Right ventricle myocardium inferior (tissue), 1 donor: Measurements from ENCODE around the gene LIMK1. TPM values are rescaled to one million over a fixed set of nuclear protein-coding genes. Genes with fewer than 3 reads are reported as not detected.

Source experiments
- ATAC-seq: fragments of 200-7000 bp; cut with Tn5 transposase; one replicate; pipeline ENCODE4 v1.9.1; 2020; ENCODE audit warnings: mild to moderate bottlenecking, moderate library complexity
- DNase-seq: peaks from one replicate; pipeline ENCODE4 v3.0.0; 2021; ENCODE audit errors: missing footprints
- intact Hi-C: fragments of 100-400 bp; cut with DNase I; formaldehyde crosslinking; loops from one replicate; pipeline ENCODE4 v1.11.0; 2022
- total RNA-seq: library from RNA; stranded (reverse); fragmentation: NEBNext Ultra II Directional; extraction: Animal tissue kit (Norgen Biotek cat#: 25700); gene quantifications from one replicate; pipeline ENCODE4 v1.2.1, GENCODE V29; 2021
- donor health status: DM: no; HTN: yes; CAD: no; lungs with severe emphysema.

Gene LIMK1
- total RNA-seq, 1 donor from 2014 or later, result 8.7 TPM

GRCh38 chr7:74051629-74052410, 31.8 kb upstream of the LIMK1 start:
- no peak for ATAC-seq
- DNase-seq, result no peak
- intact Hi-C loops, result no loop called here

- ATAC-seq (no peak), DNase-seq (no peak)
- intact Hi-C loops, result no loop called here
These were observed 31.0 kb upstream of the LIMK1 start for GRCh38 chr7:74052628-74053027.

- intact Hi-C loops, result no loop called here
- no peak for ATAC-seq
- no peak for DNase-seq
These were observed 29.9 kb upstream of the LIMK1 start for GRCh38 chr7:74053589-74054186.

- DNase-seq (no peak), ATAC-seq (no peak)
- intact Hi-C loops, result no loop called here
These were observed 27.3 kb upstream of the LIMK1 start for GRCh38 chr7:74056096-74056915.

GRCh38 chr7:74057216-74057925, 26.2 kb upstream of the LIMK1 start:
- ATAC-seq (no peak), DNase-seq (no peak)
- intact Hi-C loops, result no loop called here

- ATAC-seq, result no peak
- no peak for DNase-seq
- intact Hi-C loops, result no loop called here
These were observed 25.6 kb upstream of the LIMK1 start for GRCh38 chr7:74057987-74058386.

- ATAC-seq, result no peak
- DNase-seq, result no peak
- intact Hi-C loops, result no loop called here
These were observed 25.1 kb upstream of the LIMK1 start for GRCh38 chr7:74058486-74058885.

- ATAC-seq, result no peak
- DNase-seq, result no peak
- intact Hi-C loops, result no loop called here
These were observed 24.6 kb upstream of the LIMK1 start for GRCh38 chr7:74059037-74059436.

GRCh38 chr7:74059681-74060588, 23.7 kb upstream of the LIMK1 start:
- ATAC-seq (no peak), DNase-seq (peak; percentile 69)
- intact Hi-C loops, result no loop called here

- DNase-seq (peak; percentile 89), ATAC-seq (peak; percentile 92)
- intact Hi-C loops, result no loop called here
These were observed 21.6 kb upstream of the LIMK1 start for GRCh38 chr7:74061840-74062539.

- DNase-seq (peak; percentile 50), ATAC-seq (no peak)
- intact Hi-C loops, result no loop called here
These were observed 20.4 kb upstream of the LIMK1 start for GRCh38 chr7:74063223-74063641.

- intact Hi-C loops, result no loop called here
These were observed 20.0 kb upstream of the LIMK1 start for GRCh38 chr7:74063646-74064045.

GRCh38 chr7:74064696-74065095, 18.9 kb upstream of the LIMK1 start:
- peak; percentile 43 for DNase-seq

More at GRCh38 chr7:74063646-74064045, 20.0 kb upstream of the LIMK1 start:
- DNase-seq, result peak; percentile 27
- no peak for ATAC-seq

GRCh38 chr7:74066626-74067025, 17.0 kb upstream of the LIMK1 start:
- DNase-seq, result no peak
- ATAC-seq, result no peak
- intact Hi-C loops, result loop anchor here (5.0 kb wide), 1 partner anchor 121 kb away; no protein-coding TSS in a partner anchor

More at GRCh38 chr7:74064696-74065095, 18.9 kb upstream of the LIMK1 start:
- intact Hi-C loops, result loop anchor here (5.0 kb wide), 1 partner anchor 123 kb away; no protein-coding TSS in a partner anchor
- no peak for ATAC-seq

- ATAC-seq (no peak), DNase-seq (peak; percentile 51)
- intact Hi-C loops, result loop anchor here (2.0 to 5.0 kb wide), 2 partner anchors 119 to 332 kb away; no protein-coding TSS in a partner anchor
These were observed 15.1 kb upstream of the LIMK1 start for GRCh38 chr7:74068378-74069085.

GRCh38 chr7:74069086-74069541, 14.5 kb upstream of the LIMK1 start:
- ATAC-seq (no peak), DNase-seq (peak; percentile 52)
- intact Hi-C loops, result loop anchor here (2.0 to 5.0 kb wide), 2 partner anchors 118 to 332 kb away; no protein-coding TSS in a partner anchor
